HG03457 (cell line): ENCODE data around the gene CABP4.
"Not testable (repeated sequence)": the region's sequence is repeated elsewhere in the genome, so short reads cannot be mapped to it uniquely, and the experiment has no call there.

Experiments used
- ATAC-seq: cut with Tn5 transposase; IDR thresholded peaks from one replicate; pipeline ENCODE4 v1.9.1; 2021; ENCODE audit warnings: moderate number of reproducible peaks; ENCODE audit not compliant: unreplicated experiment

The CABP4 gene

DNA sequence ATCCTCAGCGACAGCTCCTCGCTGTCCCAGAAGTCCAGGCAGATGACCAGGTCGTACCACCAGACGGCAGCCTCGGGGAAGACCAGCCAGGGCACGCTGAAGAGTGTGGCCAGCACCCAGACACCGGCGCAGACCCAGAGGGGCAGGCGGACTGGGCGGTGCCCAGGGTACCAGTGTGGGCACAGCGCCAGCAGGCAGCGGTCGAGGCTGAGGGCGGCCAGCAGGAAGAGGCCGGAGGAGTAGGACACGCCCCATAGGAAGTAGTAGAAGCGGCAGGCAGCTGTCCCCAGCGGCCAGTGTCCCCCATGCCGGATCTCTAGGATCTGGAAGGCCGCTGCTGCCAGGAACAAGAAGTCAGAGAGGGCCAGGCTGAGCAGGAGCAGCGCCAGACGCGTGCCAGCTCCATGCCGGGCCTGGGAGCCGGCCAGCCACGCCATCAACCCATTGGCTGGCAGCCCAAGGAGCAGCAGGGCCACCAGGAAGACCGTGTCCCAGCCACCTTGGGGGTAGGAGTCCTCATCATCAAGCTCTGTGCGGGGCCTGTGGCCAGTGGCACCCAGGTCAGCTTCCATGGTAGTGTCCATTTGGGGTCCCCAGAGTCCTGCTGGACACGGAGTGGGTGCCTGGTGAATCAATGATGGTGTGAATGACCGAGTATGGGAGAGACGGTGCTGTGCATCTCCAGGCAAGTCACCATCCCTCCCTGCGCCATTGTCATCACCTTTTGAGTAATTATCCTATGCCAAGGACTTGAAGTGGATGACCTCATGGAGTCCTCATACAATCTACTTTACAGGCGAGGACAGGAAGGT lies 2.8 kb upstream of the CABP4 start, which contains the start of gene GPR152:
TSS of gene GPR152 (minus strand) at position 589 of the 812 bp plus-strand sequence. CDS start at position 584, 5 bp downstream.
- no peak for ATAC-seq

DNA sequence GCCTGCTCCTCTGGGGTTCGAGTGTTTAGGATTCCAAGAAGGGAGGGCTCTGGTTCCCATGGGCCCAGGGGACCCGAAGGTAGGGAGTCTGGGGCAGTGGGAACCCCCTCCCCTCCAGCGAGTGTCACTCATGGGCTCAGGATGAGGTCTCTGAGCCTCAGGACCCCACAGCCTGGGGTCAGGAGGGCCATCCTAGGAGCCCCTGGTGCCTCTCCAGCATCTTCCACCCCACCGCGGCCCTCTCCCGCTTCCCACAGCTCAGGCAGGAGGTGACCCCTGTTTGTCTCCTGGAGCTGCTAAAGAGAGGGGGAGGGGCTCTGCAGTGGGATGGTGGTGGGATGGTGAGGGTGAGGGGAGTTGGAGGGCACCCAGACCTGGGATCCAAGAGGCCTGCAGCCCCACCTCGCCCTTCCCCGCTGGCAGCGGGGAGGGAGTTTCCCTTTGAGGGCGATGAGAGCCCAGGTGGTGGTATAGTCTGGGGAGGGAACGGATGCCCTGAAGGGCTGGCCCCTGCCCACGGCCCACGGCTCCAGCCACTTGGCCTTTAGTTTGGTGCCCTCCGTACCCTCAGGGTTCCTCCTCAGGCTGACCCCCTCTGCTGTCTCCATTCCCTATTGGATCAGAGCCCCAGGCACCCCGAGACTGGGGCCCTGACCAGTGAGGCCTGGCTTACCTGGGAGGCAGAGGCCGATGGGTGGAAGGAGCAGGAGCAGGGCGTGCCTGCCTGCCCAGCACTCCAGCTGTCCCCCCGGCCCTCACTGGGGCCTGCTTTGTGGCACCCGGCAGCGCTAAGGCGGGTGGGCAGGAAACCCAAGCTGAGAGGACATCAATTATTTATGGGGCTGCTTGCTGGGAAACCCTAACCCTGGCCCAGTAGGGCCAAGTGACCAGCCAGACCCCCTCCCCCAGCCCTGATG lies 1.1 kb upstream of the CABP4 start:
- ATAC-seq, result no peak

DNA sequence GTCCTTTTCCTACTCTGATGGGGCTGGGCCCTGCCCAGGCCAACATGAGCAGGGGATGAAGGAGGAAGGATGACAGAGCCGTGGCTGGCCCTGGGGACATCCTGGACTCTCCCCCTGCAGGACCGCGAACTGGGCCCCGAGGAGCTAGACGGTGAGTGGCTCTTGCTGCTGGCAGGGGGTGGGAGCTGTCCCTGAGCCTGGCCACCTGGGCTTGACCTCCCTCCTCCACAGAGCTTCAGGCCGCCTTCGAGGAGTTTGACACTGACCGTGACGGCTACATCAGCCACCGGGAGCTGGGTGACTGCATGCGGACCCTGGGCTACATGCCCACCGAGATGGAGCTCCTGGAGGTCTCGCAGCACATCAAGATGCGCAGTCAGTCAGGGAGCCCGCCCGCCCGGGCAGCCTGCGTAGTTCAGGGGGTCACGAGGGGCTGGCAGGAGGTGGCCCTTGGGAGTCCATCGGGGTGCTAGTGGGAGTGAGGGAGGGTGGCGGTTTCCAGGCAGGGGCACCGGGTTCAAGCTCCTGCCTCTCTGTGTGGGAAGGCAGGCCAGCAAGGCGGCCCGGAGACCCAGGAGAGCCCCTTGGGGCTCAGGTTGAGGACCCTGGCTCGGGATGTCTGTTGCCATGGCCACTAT lies 1.0 kb downstream of the CABP4 start:
- ATAC-seq, result no peak

DNA sequence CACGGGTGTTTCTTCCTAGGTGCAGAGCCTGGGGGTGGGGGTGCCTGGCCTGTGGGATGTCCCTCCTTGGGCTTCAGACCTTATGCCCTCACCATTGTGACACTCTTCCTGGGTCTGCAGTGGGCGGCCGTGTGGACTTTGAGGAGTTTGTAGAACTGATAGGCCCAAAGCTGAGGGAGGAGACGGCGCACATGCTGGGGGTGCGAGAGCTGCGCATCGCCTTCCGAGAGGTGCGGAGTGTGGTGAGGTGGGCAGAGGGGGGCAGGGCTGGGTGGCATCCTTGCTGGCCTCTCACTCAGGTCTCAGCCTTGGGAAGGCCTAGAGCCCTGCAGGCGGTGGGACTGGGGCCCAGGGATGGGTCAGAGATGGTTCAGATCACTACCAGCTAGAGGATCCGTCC lies 2.3 kb downstream of the CABP4 start:
- ATAC-seq, result no peak

DNA sequence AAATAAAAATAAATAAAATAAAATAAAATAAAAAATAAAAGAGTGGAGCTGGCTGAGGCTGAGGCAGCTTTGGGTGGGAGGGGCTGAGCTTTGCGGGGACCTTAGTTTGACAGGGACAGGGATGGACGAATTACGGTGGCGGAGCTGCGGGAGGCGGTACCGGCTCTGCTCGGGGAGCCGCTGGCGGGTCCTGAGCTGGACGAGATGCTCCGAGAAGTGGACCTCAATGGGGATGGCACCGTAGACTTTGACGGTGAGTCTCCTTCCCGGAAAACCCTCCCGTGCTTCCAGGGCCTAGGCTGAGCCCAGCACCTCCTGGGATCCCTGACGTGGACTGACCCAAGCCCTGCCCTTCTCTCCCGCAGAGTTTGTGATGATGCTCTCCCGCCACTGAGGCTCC lies 3.1 kb downstream of the CABP4 start:
- no peak for ATAC-seq

DNA sequence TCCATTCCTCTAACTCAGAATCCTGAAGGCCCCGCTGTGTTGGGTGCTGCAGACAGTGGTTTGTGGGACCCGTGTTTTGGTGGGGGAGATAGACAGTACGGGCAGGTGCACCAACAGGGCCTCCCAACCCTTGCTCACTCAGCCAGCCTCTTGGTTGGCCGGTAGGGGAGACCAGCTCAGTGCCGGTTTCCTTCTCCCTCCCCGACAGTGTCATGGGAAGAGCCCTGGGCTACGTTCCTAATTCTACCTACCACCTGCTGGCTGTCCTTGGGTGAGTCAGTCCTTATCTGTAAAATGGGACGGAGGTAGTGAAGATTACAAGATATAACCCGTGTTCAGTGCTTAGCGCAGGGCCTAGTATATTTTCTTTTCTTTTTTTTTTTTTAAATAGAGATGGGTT lies 8.0 kb downstream of the CABP4 start:
- no peak for ATAC-seq

DNA sequence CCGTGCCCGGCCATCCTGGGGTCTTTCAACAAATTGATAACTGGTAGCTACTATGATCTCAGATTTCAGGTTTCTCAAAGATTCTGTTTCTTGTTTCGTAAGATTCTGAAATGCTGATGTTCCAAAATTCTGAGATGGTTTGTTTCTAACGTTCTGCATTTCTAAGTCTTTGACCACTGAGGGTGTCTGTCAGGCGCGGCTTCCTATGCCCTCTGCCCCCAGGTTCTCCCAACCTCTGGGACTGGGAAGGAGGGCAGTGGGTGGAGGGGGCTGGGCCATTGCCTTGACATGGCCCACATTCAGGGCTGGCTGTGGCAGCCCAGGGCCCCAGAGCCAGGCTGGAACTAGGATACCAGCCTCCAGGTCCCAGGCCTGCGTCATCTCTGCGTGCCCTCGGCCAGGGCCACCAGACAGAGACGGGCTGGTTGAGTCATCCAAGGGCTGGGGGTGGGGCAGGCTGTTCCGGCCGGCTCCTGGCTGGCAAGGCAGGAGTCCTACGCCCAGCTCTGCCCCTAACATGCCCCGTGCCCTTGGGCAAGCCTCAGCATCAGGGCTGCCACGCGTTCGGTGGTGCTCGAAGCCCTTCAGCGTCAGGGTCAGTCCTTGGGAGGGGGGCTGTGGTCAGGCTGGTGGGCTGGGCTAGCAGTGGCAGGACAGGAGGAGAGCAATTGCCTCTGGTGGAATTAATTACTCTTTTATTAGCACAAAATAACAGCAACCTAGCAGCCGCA lies 8.7 kb downstream of the CABP4 start:
- ATAC-seq, result no peak

DNA sequence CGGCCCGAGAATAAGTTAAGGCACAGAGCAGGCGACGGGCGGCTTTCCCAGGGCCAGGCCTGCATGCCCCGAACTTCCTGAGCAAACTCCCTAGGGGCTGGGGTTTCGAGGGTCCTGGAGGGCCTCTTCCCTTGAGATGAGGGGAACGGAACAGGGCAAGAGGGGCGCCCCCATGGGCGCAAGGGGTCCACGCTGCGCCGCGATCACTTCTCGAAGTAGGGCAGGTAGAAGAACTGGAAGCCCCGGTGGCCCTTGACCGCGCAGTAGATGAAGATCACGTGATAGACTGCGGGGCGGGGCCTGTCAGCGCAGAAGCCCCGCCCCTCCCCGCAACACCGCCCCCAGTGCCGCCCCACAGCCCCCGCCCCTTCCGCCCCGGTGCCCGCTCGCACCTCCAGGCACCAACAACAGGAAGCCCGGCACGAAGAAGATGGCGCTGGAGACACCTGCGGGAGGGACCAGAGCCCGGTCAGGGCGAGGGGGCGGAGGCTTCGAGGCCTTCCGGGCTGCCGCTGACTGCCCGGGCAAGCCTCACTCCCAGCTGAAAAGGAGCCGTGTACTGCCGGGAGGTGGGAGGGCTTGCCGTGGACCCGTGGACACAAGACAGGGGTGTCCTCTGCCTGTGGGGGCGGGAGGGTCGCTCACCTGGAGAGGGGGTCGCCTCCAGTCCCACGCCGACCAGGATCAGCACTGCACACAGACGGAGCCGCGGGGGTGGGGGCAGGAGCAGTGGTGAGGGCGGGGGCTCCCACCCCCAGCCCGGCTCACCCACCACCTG lies 9.4 kb downstream of the CABP4 start:
- ATAC-seq, result no peak

DNA sequence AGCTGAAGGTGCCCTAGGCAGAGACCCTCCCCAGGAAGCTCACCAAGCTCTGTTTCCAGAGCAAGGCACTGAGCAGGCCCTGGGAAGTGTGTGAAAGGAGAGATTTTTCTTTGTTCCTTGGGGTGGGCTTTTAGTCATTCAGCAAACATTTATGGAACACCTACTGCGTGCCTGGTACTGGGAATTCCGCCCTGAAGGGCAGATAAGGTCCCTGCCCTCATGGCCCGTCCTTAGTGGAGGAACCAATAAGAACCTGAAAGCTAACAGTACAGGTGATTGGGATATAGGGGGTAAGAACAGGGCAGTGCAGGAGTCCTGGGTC lies 10.0 kb downstream of the CABP4 start:
- no peak for ATAC-seq

DNA sequence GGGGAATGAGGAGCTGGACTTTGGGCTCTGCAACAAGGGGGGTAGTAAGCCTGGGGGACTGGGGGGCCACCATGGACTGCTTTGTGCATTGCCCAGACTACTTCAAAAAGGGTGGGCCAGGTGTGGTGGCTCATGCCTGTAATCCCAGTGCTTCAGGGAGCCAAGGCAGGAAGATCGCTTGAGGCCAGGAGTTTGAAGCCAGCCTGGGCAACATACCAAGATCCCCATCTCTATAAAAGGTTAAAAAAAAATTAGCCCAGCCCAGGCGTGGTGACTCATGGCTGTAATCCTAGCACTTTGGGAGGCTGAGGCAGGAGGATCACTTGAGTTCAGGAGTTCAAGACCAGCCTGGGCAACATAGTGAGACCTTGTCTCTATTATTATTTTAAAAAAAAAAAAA lies 10.4 kb downstream of the CABP4 start:
- ATAC-seq, result not testable (repeated sequence)

DNA sequence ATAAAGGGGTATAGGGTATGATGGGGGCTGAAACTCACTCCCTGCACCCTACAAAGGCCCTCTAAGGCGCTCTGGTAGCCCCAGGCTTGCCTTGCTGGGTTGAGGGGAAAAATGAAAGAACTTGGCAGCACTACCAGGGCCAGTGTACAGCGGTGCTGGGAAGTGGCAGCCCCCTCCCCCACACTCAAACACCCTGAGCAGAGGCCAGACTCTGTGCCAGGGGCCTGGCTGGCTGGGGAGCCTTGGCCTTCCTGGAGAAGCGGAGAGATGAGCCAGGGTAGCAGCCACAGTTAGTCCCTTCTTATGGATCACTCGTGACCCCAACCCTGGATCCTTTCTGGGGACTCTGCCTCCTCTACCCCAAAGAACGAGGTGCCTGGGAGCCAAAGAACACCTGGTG lies 11.2 kb downstream of the CABP4 start:
- ATAC-seq, result no peak

DNA sequence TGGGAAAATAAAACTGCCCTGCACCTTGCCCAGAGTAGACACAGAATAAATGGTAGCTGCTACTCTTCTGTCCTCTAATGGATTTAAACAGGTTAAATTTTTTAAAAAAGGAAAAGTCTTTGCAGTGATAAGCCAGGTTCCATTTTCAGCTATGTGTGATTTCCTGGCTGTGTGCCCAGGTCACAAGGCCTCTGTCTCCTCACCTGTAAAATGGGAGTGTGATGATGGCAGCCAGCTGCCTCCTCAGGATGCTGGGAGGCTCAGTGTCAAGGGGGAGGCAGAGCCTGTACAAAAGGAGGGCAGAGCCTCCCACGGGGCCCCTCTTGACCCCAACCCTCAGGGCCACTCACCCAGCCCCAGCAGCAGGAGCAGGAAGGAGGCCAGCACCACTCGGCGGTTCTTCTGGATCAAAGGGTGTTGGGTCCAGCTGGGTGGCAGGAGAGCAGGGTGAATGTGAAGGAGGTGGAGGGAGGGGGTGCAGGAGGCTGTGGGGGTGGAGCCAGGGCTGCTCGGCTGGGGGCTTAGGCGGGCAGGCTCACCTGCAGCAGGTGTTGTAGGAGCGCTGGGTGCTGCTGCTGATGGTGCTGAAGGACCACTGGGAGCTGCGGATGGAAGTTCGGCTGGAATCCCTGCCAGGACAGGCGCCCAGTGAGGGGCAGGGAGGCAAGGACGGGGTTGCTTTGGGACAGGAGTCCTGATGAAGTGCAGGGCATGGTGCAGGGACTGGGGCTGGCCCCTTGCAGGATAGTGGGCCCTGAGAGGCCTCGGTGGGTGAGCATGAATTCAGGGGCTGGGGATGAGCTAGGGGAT lies 12.0 kb downstream of the CABP4 start:
- no peak for ATAC-seq

DNA sequence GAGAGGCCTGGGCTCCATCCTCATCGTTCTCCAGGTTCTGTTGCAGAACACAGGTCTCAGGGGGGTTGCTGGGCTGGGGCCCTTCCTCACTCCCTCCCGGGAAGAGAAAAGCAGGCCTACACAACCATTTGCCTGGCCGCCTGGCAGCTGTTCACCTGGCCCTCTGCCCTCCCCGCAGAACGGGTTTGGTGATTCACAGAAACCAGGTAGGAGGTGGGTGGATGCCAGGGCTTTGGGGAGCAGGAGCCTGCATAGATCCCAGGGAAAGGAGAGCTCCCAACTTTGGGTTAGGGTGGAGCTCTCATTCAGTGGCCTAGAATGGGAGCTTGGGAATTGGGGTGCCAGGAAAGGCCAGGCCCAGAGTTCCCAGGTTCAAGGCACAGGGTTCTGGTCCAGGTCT lies 12.9 kb downstream of the CABP4 start:
- no peak for ATAC-seq

DNA sequence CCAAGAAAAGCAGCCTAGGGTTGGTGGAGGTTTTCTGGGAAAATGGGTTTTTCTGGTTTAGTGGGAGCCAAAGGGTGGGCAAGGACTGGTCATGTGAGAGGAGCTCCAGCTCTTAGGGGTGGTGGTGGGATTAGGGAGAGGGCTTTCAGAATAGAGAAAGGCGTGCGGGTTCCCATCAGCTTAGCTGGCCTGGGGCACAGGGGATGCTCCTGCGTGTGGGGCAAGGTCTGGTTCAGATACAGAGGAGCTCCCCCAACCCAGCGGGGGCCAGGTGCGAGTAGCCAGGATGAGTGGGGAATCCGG lies 13.3 kb downstream of the CABP4 start:
- no peak for ATAC-seq

DNA sequence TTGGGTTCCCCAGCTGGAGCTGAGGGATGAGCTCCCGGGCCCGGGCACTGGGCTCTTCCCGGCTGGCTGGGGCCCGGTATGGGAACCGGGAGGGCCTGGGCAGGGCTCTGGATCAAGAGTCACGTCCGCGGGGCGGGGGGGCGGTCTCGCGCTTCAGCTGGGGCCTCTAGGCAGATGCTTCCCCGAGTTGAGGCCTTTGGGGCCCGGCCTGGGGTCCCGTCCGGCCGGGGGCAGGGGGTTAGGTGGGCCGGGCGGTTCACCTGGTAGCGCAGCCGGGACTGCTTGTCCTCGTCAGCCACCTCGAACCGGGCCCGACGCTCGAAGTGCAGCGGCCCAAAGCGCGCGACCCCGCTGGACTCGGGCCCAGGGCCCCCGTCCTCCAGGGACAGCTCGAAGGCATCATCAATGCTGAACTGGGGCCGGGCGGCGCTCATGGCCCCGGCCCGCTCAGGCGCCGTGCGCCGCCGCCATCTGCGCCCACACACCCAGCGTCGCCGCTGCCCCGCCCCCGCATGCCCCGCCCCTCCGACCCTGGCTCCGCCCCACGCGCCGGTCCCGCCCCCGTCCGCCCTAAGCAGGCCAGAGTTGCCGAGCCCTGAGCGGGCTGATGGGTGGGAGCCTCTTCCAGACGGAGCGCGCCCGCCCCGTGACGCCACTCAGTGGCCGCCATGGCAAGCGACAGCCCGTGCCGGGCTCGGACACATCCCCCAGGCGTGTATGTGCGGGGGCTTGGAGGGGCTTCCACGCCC lies 13.8 kb downstream of the CABP4 start, which contains the start of gene TMEM134:
TSS of gene TMEM134 (minus strand) at position 493 of the 749 bp plus-strand sequence. CDS start at position 434, 59 bp downstream.
- no peak for ATAC-seq

DNA sequence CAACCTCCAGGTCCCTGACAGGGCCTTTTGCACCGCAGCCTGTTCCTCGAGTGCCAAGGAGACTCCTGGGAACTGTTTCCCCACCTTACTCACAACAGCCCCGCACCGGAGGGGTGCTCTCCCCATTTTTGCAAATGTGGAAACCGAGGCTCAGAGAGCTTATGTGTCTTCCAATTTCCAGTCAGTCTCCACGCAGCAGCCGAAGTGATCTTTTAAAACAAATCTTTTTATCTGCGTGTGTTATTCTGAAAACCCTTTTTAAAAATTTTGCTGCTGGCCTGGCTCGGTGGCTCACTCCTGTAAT lies 14.3 kb downstream of the CABP4 start:
- no peak for ATAC-seq

DNA sequence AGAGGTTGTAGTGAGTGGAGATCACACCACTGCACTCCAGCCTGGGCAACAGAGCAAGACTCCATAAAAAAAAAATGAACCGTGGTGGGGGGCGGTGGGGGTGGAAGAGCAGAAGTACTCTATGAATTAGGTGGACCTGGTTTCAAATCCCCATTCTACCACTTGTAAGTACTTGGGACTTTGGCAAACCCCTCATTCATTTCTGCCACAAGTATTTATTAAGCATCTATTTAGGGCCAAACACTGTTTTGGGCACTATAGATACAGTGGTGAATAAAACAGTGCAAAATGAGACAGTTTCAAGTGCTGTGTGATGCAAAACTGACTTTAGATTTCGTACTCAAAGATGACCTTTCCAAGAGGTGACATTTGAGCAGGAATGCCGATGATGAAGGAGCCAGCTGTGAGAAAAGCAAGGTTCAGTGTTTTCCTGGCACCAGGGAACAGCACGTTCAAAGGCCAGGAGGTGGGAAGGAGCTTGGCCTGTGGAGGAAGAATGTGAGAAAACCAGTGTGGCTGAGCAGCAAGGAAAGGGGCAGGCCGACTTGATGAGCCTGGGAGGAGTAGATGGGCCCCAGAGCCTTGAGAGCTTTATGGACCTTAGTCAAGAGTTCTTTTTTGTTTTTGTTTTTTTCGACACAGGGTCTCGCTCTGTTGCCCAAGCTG lies 15.3 kb downstream of the CABP4 start:
- ATAC-seq, result no peak

DNA sequence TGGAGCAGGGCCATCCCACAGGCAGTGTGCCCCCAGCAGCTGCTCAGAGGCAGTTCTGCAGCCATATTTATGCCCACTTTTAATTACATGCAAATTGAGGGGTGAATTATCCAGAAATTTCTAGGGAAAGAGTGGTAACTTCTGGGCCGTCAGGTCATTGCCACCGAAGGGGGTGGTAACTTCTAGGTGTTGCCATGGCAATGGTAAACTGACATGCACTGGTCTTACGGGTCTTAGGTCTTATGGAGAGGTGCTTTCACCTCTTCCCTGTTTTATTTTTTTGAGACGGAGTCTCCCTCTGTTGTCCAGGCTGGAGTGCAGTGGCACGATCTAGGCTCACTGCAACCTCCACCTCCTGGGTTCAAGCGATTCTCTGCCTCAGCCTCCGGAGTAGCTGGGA lies 17.7 kb downstream of the CABP4 start:
- ATAC-seq, result no peak
